Uterus (tissue), 2 donors: Measurements from ENCODE around the gene ATP5F1E.

Source experiments
- CTCF ChIP-seq, 4 experiments: fragments of 200-600 bp in 2 of 4; fragments of 450-650 bp in 2 of 4; sonication (generic) in 2 of 4; IDR thresholded peaks; one replicate each; pipeline ENCODE4 v1.5.1; 2016 to 2019; ENCODE audit warnings: antibody characterized with exemption in 4 of 4, mild to moderate bottlenecking in 2 of 4, moderate library complexity in 1 of 4
- POLR2A ChIP-seq, 2 donors: fragments of 450-650 bp; IDR thresholded peaks; one replicate each; pipeline ENCODE4 v1.6.1; 2016; ENCODE audit warnings: antibody characterized with exemption in 2 of 2, mild to moderate bottlenecking in 1 of 2, moderate library complexity in 1 of 2

- TF ChIP-seq CTCF (IDR thresholded peaks at IDR 0.05), result no peak
- no peak for TF ChIP-seq POLR2A (IDR thresholded peaks at IDR 0.05)
Observed at GRCh38 chr20:58989196-58989595, 42.9 kb downstream of the ATP5F1E start.
